ENCODE measurements around the gene OCRL. TPM values are rescaled to one million over a fixed set of nuclear protein-coding genes. Genes with fewer than 3 reads are reported as not detected.
A peak's percentile ranks its signal among the peaks of the same experiment; 100 is the strongest.

The OCRL gene
- total and polyA plus RNA-seq, 2 of the 13 experiments (the other 11 are each of a cell fraction or from before 2014, with no cell fraction given), result 13.4 to 32.0 TPM

GRCh38 chrX:129525162-129525561 is 14.9 kb upstream of the OCRL start (continued):
- TF ChIP-seq LRRFIP1 (CRISPR knock-in tag; conservative IDR thresholded peaks at IDR 0.05) (no peak), PRPF4 (IDR thresholded peaks at IDR 0.05; ENCODE audit: low read depth, low read length, poor library complexity, severe bottlenecking) (no peak), ZNF800 (CRISPR knock-in tag; IDR thresholded peaks at IDR 0.05) (no peak), CENPBD1 (CRISPR knock-in tag; IDR thresholded peaks at IDR 0.05; ENCODE audit: borderline replicate concordance, low read depth) (no peak), SALL1 (CRISPR knock-in tag; IDR thresholded peaks at IDR 0.05) (peak; percentile 94), ZNF512 (CRISPR knock-in tag; IDR thresholded peaks at IDR 0.05) (no peak), SOX6 (IDR thresholded peaks at IDR 0.05) (no peak), SOX6 (CRISPR knock-in tag; IDR thresholded peaks at IDR 0.05) (peak; percentile 80), ZNF710 (CRISPR knock-in tag; IDR thresholded peaks at IDR 0.05; ENCODE audit: borderline replicate concordance) (peak; percentile 50; the same call in 1 of the 2 replicates), ZNF414 (CRISPR knock-in tag; IDR thresholded peaks at IDR 0.05) (peak; percentile 62; the same call in 1 of the 2 replicates), ZKSCAN1 (IDR thresholded peaks at IDR 0.05; ENCODE audit: low read length) (no peak), KLF15 (CRISPR knock-in tag; IDR thresholded peaks at IDR 0.05; ENCODE audit: borderline replicate concordance) (no peak), PRDM10 (CRISPR knock-in tag; IDR thresholded peaks at IDR 0.05; ENCODE audit: low read depth) (no peak), ZSCAN22 (CRISPR knock-in tag; IDR thresholded peaks at IDR 0.05) (no peak)

Data from HepG2 (cell line).